Stimulated activated CD8-positive, alpha-beta memory T cell treated with anti-CD3 and anti-CD28 coated beads, Interleukin-12 subunit alpha, Interleukin-12 subunit beta, amount 100 ng/mL, for 24 hours (primary cell): ENCODE results near the gene LMCD1.

Experiments
- DNase-seq: peaks from one replicate; pipeline ENCODE4 v3.0.0-alpha.2; 2020; ENCODE audit errors: extremely low read depth

The LMCD1 gene

DNA sequence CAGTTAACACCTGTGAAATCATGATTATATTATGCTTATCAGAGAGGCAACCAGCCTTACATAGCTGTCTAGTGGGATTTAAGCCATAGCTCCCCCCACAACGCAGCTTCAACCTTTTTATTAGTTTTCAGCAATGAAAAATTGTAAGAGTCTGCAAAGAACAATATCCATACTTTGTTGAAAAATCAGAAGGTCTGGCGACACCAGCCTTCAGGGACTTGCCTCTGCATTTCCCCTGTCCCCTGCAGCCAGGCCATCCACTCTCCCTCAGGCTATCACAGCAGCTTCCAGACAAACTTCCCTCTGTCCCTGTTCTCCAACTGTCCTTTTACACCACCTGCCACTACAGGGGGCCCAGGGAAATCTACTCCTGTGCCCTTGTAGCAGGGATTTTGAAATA is 83.0 kb downstream of the LMCD1 start:
- DNase-seq, result no peak

DNA sequence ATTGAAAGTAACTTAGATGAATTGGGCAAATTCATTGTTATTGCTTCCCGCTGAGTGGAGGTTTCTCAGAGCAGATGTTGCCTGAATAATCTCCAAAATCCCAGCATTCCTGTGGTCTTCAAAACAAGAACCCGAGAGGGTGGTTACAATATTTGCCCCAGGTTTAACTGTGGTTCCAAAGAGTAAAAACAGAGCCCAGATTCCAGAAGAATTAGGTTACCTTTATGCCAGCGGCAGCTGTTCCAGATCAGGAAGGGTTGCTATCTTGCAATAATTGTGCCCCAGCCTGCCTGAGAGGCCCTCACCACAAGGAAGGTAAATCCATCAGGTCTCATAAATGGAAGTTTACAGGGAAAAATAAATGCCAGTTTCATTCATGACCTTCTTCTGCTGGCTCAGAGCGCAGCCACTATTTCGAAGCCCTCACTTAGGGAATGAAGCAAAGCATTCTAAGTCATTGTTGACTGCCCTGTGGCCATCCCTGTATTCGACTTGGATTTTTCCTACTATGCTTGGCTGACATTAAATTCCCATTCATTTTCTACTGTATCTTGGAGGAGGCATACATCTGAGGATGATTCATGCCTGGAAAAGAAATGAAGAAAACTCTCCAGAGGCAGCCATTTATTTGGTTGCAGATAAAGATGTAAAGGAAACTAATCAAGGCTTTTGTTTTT is 88.4 kb downstream of the LMCD1 start:
- no peak for DNase-seq

DNA sequence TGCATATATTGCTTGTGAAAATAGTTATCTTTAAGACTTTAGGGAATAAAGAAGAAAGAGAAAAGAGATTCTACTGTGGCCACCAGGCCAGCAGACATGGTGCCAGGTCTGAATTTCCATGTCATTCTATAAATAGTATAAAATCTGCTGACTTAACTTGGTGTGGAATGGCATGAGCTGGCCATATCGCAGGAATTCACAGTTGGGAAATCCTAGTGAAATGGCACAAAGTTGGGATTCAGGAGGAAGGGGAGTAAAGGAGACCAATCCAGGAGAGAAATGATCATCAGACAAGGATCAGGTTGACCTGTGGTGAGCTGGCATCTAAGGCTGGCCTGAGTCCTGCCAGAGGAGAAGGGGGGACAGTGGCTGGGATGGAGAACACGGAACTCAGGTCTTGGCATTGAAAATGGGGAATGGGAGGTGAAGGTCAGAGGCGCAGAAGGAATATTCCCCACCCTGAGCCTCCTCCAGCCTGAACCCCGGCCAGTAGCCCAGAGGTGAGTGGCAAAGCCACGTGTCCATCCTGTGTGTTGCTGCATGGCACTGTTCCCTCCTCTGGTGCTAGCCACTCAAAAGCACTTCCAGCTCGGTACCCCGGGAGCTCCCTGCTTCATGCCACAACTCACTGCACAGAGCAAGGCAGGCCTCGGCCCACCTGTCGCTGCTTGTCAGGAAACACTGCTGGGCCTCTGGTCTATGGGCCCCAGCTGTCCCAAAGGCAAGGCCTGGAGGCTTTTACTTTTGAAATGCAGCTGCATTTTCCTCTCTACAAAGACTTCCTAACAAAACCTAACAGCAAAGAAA is 91.6 kb downstream of the LMCD1 start:
- DNase-seq, result no peak

DNA sequence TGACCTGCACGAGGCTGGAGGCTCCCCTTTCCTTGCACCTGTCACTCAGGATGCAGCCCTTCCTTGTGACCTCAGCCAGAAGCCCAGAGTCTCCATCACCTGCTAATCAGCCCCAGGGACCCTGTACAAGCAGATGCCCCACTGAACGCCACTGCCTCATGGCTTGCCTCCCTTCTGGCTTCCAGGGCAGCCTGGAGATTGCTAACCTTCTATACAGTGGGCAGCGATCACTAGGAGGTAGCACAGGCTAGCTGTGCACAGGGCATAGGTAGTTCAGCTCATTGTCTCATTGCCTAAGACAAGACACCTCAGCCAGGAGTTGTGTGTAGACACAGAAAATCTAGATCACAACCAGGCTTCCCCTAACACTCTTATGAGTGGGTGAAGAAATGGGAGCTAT is 93.6 kb downstream of the LMCD1 start:
- DNase-seq, result no peak

DNA sequence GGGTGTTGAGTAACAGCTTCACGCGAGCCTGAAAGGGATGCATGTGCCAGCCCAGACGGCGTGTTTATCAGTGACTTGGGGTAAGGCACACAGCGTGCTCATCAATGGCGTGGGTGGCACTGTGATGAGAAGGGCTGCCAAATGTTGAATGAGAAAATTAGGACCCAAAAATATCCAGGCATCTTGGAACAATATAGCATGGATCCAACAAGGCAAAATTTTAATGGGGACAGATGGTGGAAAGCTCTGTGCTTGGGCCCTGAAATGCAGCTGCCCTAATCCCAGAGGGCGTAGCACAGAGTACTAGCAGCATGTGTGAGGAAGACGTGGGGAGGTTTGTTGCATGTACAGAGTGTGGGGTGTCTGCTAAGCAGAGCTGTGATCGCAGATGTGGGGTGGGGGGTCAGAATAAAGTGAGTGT is 94.1 kb downstream of the LMCD1 start:
- DNase-seq, result no peak

DNA sequence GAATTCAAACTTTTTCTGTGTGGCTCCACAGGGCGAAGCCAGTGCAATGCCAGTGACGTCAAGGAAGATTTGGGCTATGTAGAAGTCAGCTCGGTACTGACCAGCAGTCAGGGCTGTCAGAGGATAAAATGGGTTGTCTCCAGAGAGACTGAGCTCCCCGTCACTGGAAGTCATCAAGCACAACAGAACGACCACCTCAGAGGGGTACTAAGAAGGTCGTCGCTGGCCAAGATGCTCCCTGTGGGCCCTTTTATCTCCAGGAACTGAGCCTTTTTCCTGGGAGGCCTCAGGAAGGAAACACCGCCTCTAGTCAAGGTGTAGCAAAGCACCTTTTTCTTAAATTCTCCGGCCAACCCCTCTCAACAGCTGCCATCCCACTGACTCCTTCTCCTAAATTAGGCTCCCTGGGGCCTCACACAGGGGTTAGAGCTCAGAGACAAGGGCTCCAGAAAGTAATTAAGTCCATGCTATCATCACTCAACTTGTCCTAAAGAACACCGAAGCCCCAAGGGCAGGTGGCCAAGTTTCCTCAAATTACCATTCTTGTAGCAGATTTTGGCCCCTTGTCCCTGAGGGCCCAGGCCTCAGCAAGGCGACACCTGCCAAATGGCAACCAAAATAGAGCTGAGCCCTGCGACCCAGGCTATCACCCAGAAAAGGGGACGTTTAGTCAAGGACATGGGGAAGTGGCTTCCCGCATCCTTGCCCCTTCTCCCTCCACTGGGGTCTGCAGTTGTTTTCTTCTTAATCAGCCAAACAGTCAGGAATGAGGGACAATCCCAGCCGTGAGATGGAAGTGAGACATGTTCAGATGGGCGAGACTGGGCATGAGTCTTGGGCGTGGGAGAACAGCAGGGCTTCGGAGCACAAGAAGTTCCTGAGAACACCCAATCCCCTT is 94.9 kb downstream of the LMCD1 start:
- DNase-seq, result no peak

DNA sequence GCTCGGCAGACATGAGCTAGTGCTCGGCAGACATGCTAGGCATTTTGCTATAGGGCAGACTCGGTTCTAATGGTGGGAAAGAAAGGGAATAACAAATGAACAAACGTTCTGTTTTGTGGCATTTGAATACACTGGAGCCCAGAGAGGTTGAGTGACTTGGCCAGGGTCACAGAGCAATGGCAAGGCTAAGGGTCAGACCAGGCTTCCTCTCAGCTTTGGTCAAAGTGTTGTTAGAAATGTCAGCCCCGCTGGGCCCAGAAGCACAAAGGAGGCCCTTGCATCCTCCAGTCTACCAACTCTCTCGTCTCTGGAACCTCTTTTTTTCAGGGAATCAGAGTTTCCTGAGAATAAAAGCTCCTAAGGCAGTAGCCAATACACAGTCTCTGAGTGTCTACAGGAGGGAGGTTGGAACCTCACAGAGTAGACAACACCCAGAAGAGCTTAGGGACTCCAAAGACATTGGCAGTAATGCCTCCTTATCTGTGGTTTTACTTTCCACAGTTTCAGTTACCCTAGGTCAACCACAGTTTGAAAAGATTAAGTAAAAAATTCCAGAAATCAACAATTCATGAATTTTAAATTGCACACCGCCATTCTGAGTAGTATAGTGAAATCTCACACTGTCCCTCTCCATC is 95.7 kb downstream of the LMCD1 start:
- DNase-seq, result no peak

DNA sequence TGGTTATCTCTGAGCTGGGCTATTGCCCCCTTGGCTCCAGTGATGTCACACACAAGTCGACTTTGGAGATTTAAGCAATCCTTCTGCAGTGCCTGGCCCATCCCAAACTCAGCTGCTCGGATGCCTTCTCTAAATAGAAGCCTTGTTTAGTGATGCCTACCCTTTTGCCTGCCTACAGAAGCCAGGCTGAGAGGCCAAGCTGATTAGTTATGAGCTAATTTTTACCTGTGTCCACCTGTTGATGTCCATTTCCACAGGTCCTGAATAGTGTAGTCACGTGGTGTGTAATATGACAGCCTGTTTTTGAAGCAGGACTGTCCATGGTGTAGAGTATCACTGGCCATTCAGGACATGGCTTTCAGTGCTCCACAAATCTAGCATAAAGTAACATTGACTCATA is 97.5 kb downstream of the LMCD1 start:
- DNase-seq, result no peak

DNA sequence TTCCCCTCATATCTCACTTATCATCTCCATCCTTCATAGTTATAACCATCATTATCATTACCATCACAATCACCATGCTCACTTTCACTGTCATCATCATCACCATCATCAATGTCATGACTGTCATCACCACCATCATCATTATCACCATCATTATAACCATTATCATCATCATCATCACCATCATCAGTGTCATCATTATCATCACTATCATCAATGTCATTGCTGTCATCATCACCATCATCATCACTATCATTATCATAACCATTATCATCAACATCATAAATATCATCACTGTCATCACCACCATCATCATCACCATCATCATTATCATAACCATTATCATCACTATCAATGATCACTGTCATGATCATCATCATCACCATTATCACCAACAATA is 98.8 kb downstream of the LMCD1 start:
- DNase-seq, result no peak

DNA sequence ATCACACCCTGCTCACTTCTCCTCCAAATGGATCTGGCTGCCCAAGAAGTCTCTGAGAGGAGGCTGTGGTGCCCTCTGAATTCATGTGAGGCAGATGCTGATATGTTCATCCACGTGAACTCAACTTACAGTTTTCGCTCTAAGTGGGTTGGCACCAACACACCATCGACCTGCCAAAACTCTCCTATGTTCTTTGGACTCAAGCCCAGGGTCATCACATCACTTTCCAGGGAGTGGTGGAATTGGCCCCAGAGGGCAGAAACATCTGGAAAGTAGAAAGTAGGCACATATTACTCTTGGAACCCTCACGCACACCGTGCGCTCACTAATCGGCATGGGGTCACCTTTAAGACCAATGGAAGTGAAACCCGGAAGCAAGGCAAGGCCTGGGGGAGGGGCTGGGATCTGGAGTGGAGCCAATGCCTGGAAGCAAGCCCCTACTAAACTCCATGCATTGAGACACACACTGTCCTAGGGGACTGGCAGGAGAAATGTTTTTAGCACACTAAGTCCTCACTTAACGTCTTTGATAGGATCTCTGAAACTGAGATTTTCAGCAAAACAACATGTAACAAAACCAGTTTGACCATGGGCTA is 101.6 kb downstream of the LMCD1 start:
- no peak for DNase-seq

DNA sequence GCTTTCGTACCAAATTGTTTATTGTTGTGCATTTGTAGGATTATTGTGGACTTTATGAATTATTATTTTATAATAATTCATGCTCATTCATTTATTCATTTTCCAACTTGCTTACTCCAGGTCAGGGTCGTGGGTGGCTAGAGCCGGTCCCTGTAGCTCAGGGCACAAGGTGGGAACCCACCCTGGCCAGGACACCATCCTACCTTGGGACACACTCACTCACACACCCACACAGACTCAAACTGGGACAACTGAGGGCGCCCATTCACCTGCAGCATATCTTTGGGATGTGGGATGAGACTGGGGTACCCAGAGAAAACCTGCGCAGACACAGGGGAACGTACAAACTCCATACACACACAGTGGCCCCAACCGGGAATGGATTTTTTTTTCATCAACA is 102.4 kb downstream of the LMCD1 start:
- DNase-seq, result no peak

DNA sequence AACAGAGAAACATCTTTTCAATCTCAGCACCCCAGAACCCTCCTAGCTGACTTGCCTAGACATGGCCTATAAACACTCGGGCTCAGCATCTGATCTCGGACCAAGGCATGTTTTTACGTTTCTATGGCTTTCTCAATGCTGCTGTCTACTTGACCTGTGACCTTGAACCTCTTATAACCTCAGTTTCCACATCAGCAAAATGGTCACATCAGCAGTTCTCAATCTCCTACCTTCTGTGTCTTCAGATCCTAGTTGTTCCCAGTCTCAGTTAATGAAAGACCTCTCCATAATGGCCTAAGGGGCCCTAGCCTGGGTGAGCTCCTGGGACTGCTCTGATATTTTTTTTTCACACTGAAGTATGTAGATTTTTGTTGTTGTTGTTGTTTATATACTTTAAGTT is 103.4 kb downstream of the LMCD1 start:
- DNase-seq, result no peak

DNA sequence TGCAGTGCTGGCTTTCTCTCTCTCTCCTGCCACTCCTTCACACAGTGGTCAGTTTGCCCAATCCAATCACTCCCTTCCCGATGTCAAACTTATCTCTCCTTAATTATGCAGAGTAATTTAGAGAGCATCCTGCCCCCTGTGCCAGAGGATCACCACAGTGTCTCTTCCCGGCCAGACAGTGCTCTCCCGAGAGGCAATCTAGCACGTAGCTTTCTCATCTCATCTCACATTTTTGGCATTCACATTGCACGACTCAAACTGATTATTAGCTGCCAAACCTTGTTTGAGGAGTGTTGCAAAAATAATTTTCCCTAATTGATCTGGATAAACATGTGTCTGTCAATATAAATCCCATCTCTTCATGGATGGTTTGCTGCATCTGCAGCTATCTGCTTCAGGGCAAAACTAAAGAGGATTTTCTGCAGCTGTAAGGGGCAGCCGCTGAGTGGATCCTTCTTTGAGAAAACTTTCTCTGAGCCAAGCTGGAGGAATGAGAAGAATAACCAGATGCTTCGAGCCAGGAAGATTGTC is 105.1 kb downstream of the LMCD1 start:
- no peak for DNase-seq

DNA sequence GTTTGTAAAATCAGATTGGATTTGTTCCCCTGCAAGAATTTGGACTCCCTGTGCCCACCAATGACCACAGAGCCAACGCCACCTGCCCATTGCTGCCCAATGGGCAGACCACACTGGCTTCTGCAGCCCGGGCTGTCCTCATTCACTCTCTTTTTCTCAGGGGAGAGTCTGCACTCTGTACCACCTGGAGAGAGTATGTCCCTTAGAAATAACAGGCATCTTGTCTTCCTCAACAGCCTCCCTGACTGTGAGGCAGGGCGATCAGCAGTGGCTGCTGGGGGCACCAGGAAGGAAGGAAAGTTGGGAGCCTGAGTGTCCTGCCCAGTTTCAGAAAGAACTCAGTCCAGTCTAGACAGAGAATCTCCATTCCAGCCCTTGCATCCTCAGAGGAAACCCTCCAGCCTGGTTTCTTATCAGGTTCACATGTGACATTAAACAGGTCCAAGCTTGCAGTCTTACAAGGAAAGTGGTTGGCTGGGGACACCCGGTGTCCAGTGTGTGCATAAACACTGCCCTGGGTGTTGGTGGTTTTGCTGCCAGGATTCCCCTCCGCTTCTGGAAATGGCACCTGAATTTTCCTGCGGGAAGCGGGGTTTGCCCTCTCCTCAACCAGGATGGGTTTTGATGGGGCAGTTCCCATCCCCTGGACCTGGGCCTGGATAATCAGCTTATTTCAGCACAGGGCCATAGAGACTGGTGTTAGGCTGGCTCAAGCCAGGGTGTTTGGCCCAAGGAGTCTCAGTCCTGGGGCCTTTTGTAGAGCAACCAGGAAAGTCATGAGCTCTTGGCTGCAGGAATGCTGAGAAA is 105.8 kb downstream of the LMCD1 start:
- DNase-seq, result no peak

DNA sequence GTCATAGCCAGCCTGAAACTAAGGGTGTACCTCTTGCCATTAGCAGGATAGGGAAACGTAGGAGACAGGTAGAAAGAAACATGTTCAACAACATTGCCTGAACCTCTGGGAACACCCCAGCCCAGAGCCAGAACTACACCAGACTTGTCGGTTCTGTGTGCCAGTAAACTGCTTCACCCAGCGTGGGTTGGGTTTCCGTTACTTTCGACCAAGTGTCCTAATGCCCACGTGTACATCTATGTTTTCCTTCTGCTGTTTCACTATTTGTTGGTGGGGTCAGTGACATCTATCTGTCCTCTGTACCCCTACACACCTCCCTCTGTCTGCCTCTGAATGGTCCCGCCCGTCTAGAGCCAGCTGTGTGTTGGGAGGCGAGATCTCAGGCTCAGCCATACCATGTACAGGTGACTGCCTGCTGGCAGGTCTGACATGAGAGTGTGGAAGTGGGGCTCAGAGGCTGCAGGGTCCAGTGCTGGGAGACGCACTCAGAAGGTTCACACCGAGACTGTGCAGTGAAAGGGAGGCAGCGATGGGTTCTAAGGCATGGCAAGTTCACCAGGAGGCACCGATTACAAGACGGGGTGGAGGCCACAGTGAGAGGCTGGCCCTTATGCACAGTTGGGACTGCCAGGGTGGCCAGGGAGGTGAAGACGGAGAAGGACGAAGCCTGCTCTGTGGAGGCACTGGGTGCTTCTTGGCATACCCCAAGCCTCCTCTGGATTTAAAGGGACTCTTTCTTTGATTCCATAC is 106.6 kb downstream of the LMCD1 start:
- DNase-seq, result no peak

DNA sequence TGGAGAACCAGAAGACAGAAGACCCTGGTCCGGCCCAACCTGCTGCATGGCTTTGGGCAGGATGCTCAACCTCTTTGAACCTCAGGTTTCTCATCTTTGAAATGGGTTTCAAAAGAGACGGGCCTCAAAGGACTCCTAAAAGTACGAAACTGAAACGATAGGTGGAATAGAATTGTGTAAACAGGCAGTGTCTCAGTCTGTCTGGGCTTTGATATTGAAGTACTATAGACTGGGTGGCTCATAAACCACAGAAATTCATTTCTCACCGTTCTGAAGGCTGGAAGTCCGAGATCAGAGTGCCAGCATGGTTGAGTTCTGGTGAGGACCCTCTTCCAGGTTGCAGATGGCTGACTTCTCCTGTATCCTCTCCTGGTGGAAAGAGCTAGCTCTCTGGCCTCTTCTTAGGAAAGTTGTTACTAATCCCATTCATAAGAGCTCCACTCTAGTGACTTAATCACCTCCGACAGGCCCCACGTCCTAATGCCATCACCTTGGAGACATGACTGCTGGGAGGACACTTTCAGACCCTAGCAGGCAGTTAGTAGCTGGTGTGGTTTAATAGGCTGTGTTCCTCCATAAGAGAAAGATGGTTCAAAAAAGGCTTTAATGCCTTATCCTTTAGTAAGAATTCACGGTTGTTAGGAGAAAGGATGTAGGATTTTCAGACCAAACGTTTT is 107.3 kb downstream of the LMCD1 start:
- no peak for DNase-seq

DNA sequence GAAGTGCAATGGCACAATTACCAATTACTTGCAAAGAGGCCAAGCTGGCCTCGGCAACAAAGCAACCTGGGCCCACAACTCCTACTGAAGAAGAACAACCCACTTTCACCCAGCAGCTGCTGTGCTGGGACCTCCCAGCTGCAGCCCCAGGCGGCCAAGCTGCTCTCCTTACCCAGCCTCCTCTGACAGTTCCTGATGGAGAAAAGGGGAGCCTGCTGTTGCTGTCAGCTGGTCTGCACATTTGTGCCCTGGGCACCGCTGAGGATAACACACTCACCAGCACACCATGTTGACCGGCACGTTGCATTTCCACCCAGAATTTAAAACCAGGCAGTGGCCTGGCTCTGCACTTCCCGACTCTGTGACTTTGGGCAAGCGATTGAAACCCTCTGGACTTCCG is 109.3 kb downstream of the LMCD1 start:
- no peak for DNase-seq

DNA sequence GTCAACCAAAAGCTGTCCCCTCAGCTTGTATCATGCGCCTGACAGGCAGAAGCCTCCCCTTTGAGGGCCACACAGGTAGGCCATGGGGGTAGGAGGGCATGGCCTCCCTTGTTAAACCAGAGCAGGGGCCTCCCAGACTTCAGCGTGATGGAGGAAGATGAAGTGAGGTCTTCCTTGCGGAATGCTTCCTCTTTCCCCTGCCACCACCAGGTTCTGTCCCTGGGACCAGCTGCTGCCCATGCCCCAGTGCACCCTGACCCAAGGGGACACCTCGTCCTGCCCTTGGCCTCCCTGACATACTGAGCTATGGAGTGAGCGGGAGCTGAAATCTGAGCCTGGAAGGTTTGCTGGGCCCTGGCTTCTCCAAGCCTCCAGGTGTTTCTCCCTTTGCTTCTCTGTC is 116.3 kb downstream of the LMCD1 start:
- DNase-seq, result no peak

DNA sequence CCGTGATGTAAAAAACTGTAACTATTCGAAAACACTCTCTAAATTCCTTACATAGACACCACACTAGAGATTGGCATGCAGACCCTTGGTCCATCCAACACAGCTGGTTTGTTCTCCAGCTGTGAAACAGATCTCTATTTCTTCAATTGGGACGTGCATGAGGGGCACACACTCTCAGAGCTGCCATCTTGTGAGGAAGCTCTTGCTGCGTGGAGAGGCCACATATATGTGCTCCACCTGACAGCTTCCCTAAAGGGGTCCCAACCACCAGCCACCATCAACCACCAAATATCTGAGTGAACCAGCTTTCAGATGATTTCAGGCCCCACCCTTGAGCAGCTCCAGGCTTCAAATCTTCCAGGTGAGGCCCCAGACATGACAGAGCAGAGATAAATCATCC is 117.3 kb downstream of the LMCD1 start:
- DNase-seq, result no peak
